ENCODE results near the gene ACOT12. TPM values are rescaled to one million over a fixed set of nuclear protein-coding genes. Genes with fewer than 3 reads are reported as not detected.
"Not testable (repeated sequence)": the region's sequence is repeated elsewhere in the genome, so short reads cannot be mapped to it uniquely, and the experiment has no call there.

Gene ACOT12
- total RNA-seq, 2 experiments from 2014 or later: not detected

GRCh38 chr5:81361600-81361999, 32.3 kb downstream of the ACOT12 start:
- POLR2A ChIA-PET: no interaction called here
- no peak for ATAC-seq

GRCh38 chr5:81360640-81361039, 33.3 kb downstream of the ACOT12 start:
- no peak overlapping the region for H3K27ac Mint-ChIP-seq
- ChIA-PET CTCF (no interaction called here), POLR2A (no interaction called here)
- DNase-seq (no peak), ATAC-seq (no peak)
- H3K27me3 Mint-ChIP-seq: no peaks in the 10 kb centered on the region
- H3K9me3 Mint-ChIP-seq (ENCODE audit: low read depth): no peaks in the 10 kb centered on the region
- H3K36me3 Mint-ChIP-seq (ENCODE audit: low read depth): no peaks in the 10 kb centered on the region
- intact Hi-C loops (cut with DNase I, micrococcal nuclease): no loop called here
- no peak overlapping the region for H3K4me3 Mint-ChIP-seq
- H3K4me1 Mint-ChIP-seq: no peaks in the 10 kb centered on the region

More at GRCh38 chr5:81361600-81361999, 32.3 kb downstream of the ACOT12 start:
- intact Hi-C loops (cut with DNase I, micrococcal nuclease): no loop called here
- DNase-seq: no peak
- no peaks in the 10 kb centered on the region for H3K4me1 Mint-ChIP-seq
- H3K4me3 Mint-ChIP-seq: no peak overlapping the region
- CTCF ChIA-PET: no interaction called here
- H3K27me3 Mint-ChIP-seq: no peaks in the 10 kb centered on the region
- no peaks in the 10 kb centered on the region for H3K36me3 Mint-ChIP-seq (ENCODE audit: low read depth)
- H3K27ac Mint-ChIP-seq: no peak overlapping the region
- H3K9me3 Mint-ChIP-seq (ENCODE audit: low read depth): no peaks in the 10 kb centered on the region

DNA sequence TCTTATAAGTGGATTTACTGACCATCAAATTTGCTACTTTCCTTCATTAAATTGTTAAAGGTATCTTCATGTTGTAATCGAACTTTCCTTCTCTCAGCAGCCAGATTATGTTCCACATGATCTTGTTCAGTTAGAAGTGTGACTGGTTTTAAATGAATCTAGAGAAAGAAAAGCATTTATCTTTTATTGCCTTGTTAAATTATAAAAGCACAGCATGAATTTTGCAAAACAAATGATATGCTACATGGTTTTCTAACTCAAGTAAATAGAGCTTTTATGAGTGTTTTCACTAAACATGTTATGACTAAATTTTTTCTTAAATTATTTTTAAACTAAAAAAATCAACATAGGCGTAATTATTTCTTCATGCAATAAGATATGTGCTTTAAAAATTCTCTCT, 34.1 kb downstream of the ACOT12 start:
- H3K9me3 Mint-ChIP-seq (ENCODE audit: low read depth): no peaks in the 10 kb centered on the region
- H3K4me1 Mint-ChIP-seq: no peaks in the 10 kb centered on the region
- no peak overlapping the region for H3K4me3 Mint-ChIP-seq
- intact Hi-C loops (cut with DNase I, micrococcal nuclease): no loop called here
- no peaks in the 10 kb centered on the region for H3K27me3 Mint-ChIP-seq
- H3K36me3 Mint-ChIP-seq (ENCODE audit: low read depth): no peaks in the 10 kb centered on the region
- ChIA-PET POLR2A (no interaction called here), CTCF (no interaction called here)
- no peak for DNase-seq
- no peak overlapping the region for H3K27ac Mint-ChIP-seq
- ATAC-seq: no peak

GRCh38 chr5:81359108-81359507, 34.8 kb downstream of the ACOT12 start:
- ChIA-PET POLR2A (no interaction called here), CTCF (no interaction called here)
- intact Hi-C loops (cut with DNase I, micrococcal nuclease): no loop called here
- H3K36me3 Mint-ChIP-seq (ENCODE audit: low read depth): no peaks in the 10 kb centered on the region
- ATAC-seq (no peak), DNase-seq (no peak)
- H3K27ac Mint-ChIP-seq: no peak overlapping the region
- no peak overlapping the region for H3K4me3 Mint-ChIP-seq
- no peaks in the 10 kb centered on the region for H3K9me3 Mint-ChIP-seq (ENCODE audit: low read depth)
- H3K4me1 Mint-ChIP-seq: no peaks in the 10 kb centered on the region
- H3K27me3 Mint-ChIP-seq: no peaks in the 10 kb centered on the region

GRCh38 chr5:81355291-81356251, 38.4 kb downstream of the ACOT12 start:
- intact Hi-C loops (cut with DNase I, micrococcal nuclease): no loop called here
- H3K4me1 Mint-ChIP-seq: no peaks in the 10 kb centered on the region
- H3K36me3 Mint-ChIP-seq (ENCODE audit: low read depth): no peaks in the 10 kb centered on the region
- no peak overlapping the region for H3K27ac Mint-ChIP-seq
- no peaks in the 10 kb centered on the region for H3K27me3 Mint-ChIP-seq
- DNase-seq (no peak), ATAC-seq (no peak)
- ChIA-PET POLR2A (no interaction called here), CTCF (interaction anchor here (1.5 kb wide), 1 partner anchor 9 kb away, joined by 3 read pairs; no protein-coding TSS in a partner anchor)
- H3K4me3 Mint-ChIP-seq: no peak overlapping the region
- H3K9me3 Mint-ChIP-seq (ENCODE audit: low read depth): no peaks in the 10 kb centered on the region

DNA sequence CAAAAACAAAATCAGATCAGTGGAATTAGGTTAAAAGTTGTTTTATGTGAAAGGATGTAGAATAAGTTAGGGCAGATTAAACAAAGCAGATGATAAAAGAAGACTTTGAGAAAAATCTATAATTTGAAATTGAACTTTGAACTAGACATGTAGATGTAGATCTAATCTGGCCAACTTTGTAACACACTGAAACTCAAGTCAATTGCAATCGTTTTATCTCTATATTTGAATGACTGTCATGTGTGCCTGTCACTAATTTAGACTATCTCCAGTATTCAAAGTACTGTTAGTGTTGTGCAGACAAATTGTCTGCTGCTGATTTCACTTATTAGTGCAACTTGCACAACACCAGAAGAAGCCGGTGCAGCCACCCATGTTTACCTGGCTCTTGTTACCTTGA, 39.8 kb downstream of the ACOT12 start:
- ChIA-PET POLR2A (no interaction called here), CTCF (interaction anchor here (0.6 kb wide), 2 partner anchors 52 to 225 kb away, joined by 3 to 4 read pairs; no protein-coding TSS in a partner anchor)
- Mint-ChIP-seq H3K36me3 (ENCODE audit: low read depth) (no peaks in the 10 kb centered on the region), H3K4me3 (no peak overlapping the region), H3K9me3 (ENCODE audit: low read depth) (no peaks in the 10 kb centered on the region), H3K4me1 (no peaks in the 10 kb centered on the region), H3K27me3 (no peaks in the 10 kb centered on the region), H3K27ac (no peak overlapping the region)
- ATAC-seq: no peak
- DNase-seq: no peak
- intact Hi-C loops (cut with DNase I, micrococcal nuclease): no loop called here

DNA sequence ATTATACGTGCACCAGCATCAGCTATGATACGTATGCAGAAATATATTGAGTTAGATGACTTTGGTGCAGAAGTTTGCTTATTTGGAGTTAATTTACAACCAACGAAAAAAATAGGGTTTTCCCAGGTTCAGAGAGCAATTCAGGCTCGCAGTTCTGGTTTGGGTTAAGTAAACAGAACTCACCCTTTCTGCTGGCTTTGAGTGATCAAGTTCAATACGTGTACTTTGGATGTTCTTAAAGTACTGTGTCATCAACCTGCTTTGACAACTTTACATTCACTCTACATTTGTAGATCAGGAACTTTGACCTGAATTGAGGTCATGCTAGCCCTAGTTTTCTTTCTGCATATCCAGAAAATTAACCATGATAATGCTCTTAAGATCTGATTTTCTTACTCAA, 40.7 kb downstream of the ACOT12 start:
- H3K4me3 Mint-ChIP-seq: no peak overlapping the region
- H3K4me1 Mint-ChIP-seq: no peaks in the 10 kb centered on the region
- ChIA-PET CTCF (no interaction called here), POLR2A (no interaction called here)
- intact Hi-C loops (cut with DNase I, micrococcal nuclease): no loop called here
- H3K27me3 Mint-ChIP-seq: no peaks in the 10 kb centered on the region
- ATAC-seq: no peak
- no peak for DNase-seq
- H3K36me3 Mint-ChIP-seq (ENCODE audit: low read depth): no peaks in the 10 kb centered on the region
- no peaks in the 10 kb centered on the region for H3K9me3 Mint-ChIP-seq (ENCODE audit: low read depth)
- no peak overlapping the region for H3K27ac Mint-ChIP-seq

DNA sequence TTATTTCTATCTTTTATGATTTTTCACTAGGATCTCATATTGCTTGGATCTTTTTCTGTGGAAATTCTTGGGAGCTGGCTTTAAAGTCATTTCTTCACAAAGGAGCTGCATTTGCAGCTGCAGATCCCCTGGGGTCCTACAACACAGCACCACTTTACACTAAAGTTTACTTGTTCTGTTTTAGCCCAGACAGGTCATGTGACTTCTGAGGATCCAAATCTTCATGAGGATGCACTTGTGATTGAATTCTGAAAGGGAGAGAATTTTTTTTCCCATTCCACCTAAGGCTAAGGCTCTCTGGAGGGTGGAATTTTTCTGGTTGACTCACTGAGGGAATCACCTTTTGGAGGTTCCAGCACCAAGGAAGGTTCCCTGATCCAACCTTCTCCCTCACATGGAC, 43.4 kb downstream of the ACOT12 start:
- H3K4me1 Mint-ChIP-seq: no peaks in the 10 kb centered on the region
- intact Hi-C loops (cut with DNase I, micrococcal nuclease): no loop called here
- ATAC-seq (no peak), DNase-seq (no peak)
- no peaks in the 10 kb centered on the region for H3K9me3 Mint-ChIP-seq (ENCODE audit: low read depth)
- H3K4me3 Mint-ChIP-seq: no peak overlapping the region
- H3K36me3 Mint-ChIP-seq (ENCODE audit: low read depth): no peaks in the 10 kb centered on the region
- H3K27ac Mint-ChIP-seq: no peak overlapping the region
- no peaks in the 10 kb centered on the region for H3K27me3 Mint-ChIP-seq
- ChIA-PET CTCF (no interaction called here), POLR2A (no interaction called here)

- no peak overlapping the region for H3K27ac Mint-ChIP-seq
- H3K4me1 Mint-ChIP-seq: no peaks in the 10 kb centered on the region
- DNase-seq (no peak), ATAC-seq (no peak)
- intact Hi-C loops (cut with DNase I, micrococcal nuclease): no loop called here
- H3K9me3 Mint-ChIP-seq (ENCODE audit: low read depth): no peaks in the 10 kb centered on the region
- CTCF ChIA-PET: interaction anchor here (1.0 kb wide), 1 partner anchor 10 kb away, joined by 4 read pairs; no protein-coding TSS in a partner anchor
- no peaks in the 10 kb centered on the region for H3K27me3 Mint-ChIP-seq
- no peaks in the 10 kb centered on the region for H3K36me3 Mint-ChIP-seq (ENCODE audit: low read depth)
- POLR2A ChIA-PET: no interaction called here
- no peak overlapping the region for H3K4me3 Mint-ChIP-seq
These were observed 44.8 kb downstream of the ACOT12 start for GRCh38 chr5:81349161-81349560.

DNA sequence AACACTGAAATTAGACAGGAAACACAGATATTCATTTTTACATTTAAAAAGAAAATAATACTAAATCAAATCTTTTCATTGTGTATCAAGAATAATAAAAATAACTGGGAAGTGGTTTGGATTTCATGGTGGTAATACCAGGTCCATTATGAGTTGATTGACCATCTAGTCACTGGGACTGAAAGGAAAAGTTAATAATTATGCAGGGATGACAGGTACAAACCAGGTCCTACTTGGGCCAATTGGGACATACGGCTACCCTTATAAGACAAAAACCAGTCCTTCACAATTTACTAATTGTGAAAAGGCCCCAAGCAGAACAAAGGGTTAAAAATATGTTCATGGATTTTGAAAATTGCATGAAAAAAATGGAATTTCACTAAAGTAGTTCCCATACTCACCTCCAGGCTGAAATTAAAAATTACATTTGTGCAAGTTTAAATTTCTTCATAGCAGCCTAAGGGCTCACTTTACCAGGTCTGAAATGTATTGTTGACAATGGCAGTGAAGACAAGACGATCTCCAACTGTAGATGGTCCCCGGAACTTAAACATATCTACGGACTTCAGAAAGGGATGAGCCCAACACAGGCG, 48.4 kb downstream of the ACOT12 start:
- H3K4me1 Mint-ChIP-seq: no peaks in the 10 kb centered on the region

DNA sequence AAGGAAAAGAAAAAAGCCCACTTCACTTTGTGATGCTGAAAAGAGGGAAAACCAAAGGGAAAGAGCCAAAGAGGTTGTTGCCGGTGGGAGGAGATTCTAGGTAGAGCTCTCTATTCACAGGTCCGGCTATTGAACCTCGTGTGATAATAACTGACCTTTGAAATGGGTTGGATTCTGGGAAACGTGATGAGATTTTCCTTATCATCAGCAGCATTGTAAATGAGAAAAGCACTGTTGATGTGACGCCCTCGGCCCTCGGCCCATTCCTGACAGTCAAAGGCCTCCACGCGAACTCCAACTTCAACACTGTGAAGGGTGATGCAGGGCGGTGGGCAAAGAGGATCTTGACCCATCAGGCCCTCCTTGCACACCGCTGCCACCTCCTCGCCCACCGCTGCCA, 49.2 kb downstream of the ACOT12 start:
- DNase-seq (no peak), ATAC-seq (no peak)
- Mint-ChIP-seq H3K4me1 (no peaks in the 10 kb centered on the region), H3K36me3 (ENCODE audit: low read depth) (no peaks in the 10 kb centered on the region), H3K9me3 (ENCODE audit: low read depth) (no peaks in the 10 kb centered on the region), H3K4me3 (no peak overlapping the region), H3K27ac (no peak overlapping the region), H3K27me3 (no peaks in the 10 kb centered on the region)
- intact Hi-C loops (cut with DNase I, micrococcal nuclease): no loop called here
- CTCF ChIA-PET: no interaction called here
- POLR2A ChIA-PET: no interaction called here

More for the DNA sequence above, 48.4 kb downstream of the ACOT12 start:
- Mint-ChIP-seq H3K27ac (no peak overlapping the region), H3K9me3 (ENCODE audit: low read depth) (no peaks in the 10 kb centered on the region), H3K27me3 (no peaks in the 10 kb centered on the region), H3K36me3 (ENCODE audit: low read depth) (no peaks in the 10 kb centered on the region), H3K4me3 (no peak overlapping the region)
- intact Hi-C loops (cut with DNase I, micrococcal nuclease): no loop called here
- ATAC-seq (no peak), DNase-seq (no peak)
- CTCF ChIA-PET: no interaction called here
- POLR2A ChIA-PET: no interaction called here

DNA sequence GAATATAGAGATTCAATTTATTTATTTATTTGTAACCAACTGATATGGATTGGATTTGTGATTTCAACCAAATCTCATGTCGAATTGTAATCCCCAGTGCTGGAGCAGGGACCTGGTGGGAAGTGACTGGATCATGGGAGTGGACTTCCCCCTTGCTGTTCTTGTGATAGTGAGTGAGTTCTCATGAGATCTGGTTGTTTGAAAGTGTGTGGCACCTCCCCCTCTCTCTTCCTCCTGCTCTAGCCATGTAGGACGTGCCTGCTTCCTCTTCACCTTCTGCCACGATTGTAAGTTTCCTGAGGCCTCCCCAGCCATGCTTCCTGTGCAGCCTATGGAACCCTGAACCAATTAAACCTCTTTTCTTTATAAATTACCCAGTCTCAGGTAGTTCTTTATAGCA, 55.7 kb downstream of the ACOT12 start:
- DNase-seq; H3K4me1 Mint-ChIP-seq; H3K27me3 Mint-ChIP-seq; ATAC-seq; intact Hi-C loops (cut with DNase I, micrococcal nuclease); H3K27ac Mint-ChIP-seq; H3K4me3 Mint-ChIP-seq; H3K9me3 Mint-ChIP-seq (ENCODE audit: low read depth); H3K36me3 Mint-ChIP-seq (ENCODE audit: low read depth); POLR2A ChIA-PET: not testable (repeated sequence)
- CTCF ChIA-PET: interaction anchor here (0.6 kb wide), 1 partner anchor 184 kb away, joined by 4 read pairs; no protein-coding TSS in a partner anchor

All from activated CD4-positive, alpha-beta T cell treated with anti-CD3 and anti-CD28 coated beads for 36 hours (primary cell).